GM18499 (cell line): ENCODE results near the gene ST3GAL2.
"Not testable (repeated sequence)": the region's sequence is repeated elsewhere in the genome, so short reads cannot be mapped to it uniquely, and the experiment has no call there.

Experiments used
- ATAC-seq: cut with Tn5 transposase; IDR thresholded peaks from one replicate; pipeline ENCODE4 v1.9.1; 2021; ENCODE audit warnings: moderate number of reproducible peaks; ENCODE audit not compliant: insufficient read depth, unreplicated experiment

The ST3GAL2 gene

DNA sequence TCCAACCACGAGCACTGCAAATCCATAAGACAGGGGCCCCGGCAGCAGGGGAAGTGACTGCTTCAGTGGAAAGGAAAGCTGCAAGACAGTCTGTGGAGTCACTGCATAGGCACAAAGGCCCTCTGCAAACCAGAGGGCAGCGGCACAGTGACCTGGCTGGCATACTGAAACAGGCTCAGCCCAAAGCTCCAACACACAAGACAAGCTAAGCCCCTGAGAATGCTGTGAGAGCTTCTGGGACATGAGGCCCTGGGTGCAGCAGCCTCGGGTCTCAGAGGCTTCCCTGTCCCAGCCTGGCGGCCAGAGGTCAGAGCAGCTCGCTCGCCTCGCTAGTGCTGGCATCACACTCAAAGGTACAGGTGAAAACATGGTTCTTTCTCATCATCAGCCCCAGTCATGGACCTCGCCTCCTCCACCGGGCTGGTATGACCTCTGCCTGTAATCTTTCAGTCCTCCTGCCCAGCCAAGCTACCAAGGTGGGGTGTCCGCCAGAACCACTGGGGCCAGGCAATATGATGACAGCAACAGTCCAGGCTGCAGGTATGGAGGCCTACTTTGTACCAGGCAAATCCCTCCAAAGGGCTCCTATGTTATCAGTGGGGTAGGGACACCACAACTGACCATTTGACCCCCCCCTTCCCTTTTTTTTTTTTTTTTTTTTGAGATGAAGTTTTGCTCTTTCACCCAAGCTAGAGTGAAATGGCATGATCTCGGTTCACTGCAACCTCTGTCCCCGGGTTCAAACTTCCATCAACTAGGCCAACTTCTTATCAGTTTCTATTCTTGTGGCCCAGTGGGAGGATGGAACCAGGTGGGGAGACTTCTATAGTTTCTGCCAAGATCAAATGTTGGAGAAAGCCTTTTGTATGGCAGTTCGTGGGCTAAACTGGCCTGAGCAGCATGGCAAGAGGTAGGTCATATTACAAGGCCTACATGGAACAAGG, 19.2 kb downstream of the ST3GAL2 start:
- ATAC-seq: no peak

DNA sequence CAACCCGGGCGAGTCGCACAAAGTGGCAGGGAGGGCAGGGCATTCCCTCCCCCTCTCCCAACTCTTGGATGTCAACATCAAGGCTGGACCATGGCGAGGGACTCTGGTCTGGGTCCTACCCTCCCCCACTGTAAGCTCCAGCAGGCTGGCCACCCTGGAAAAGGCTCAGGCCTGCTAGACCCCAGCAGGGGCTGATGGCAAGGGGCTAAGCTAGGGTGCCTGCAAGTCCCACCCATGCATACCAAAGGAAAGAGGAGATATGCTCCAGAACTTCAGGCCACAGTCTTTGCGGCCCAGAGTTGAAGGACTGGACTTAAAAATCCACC, 19.9 kb downstream of the ST3GAL2 start:
- ATAC-seq: no peak

DNA sequence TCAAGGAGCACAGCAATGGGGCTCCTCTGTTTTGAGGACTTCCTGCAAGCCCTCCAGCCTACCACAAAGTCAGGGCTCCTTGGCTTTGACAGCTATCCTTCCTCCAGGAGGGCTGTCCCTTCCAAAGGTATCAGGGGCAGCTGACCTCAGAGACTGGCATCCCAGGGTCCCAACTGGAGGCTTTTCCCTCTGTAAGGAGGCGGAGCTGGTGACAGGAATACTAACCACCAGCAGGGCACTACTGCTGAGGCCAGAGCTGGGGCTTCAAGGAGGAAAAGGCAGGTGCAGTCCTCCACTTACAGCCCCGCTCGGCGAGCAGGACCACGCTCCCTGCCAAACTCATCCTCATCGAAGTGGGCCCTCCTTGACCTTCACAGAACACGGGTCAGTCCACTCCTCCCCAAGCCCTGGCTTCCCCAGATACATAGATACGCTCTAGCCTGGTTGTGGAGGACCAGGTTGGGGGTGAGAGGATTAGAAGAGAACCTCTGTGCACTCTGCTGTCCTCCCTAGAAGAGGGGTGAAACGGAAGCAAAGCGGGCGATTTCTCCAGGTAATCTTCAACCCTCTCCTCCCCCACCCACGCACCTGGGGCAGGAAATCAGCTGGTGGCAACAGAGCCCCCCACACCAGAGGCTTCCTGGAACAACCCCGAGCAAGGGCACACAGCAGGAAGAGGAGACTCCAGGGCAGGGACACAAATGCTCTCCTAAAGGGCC, 20.5 kb downstream of the ST3GAL2 start:
- ATAC-seq: no peak

DNA sequence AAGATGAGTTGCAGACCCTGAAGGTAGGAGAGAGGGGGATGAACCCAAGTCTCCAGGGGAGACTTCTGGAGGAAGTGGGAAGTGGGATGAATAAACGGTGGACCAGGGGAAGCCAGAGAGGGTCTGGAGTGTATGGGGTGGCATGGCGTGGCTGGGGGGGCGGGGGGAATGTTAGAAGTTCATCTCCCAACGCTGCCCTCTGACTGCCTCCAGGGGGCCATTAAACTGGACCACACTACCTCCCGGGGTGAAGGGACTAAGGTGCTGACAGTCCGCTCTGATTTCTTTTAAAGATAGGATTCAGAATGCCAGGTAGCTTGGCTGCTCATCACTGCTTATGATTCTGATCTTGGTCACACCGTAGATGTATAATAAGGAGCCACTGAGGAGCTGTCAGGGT, 21.2 kb downstream of the ST3GAL2 start:
- no peak for ATAC-seq

DNA sequence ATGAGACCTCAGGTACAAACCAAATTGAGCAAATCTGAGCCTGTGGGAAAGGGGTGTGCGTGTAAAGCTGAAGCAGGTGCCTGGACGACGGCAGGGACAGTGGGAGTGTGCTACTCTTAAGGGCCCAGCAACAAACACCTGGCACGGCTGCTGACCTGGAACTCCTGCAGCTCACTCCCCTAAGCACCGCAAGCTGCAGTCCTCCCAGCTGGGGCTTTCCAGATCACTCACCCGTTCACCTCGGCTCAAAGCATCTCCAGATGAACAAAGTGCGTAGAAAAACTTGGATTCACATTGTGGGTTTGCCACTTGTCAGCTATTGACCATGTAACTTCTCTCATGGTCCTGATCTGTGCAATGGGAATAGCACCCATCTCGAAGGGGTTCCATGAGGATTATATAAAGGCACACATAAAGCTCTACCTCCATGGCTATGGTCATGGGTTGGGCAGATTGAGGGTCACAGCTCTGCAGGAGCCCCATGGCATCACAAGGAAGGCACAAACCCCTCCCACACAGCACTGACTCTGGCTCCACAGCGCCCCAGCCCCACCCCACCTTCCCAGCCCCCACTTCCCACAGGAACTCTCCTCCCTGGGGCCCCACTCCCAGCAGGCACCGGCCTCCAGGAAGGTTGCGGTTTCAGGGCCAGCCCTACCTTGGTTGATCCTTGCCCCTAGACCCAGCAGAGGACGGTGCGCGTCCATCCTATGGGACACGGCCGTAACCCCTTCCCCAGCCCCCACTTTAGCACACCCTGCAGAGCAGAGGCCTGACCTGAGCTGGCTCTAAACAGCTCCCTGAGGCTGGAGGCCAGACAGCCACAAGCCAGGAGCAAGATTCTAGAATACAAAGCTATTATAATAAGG, 21.9 kb downstream of the ST3GAL2 start:
- ATAC-seq: no peak

DNA sequence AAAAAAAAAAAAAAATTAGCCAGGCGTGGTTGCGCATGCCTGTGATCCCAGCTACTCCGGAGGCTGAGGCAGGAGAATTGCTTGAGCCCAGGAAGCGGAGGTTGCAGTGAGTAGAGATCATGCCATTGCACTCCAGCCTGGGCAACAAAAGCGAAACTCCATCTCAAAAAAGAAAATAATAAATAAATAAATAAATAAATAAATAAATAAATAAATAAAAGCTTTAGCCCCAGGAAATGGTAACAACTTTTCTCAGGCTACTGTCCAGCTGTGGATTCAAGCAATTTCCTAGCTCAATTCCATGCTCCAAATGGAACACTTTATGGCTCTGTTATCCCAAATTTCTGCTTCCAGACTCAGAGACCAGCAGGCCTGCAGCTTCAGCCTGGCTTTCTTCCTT, 25.3 kb downstream of the ST3GAL2 start:
- not testable (repeated sequence) for ATAC-seq

DNA sequence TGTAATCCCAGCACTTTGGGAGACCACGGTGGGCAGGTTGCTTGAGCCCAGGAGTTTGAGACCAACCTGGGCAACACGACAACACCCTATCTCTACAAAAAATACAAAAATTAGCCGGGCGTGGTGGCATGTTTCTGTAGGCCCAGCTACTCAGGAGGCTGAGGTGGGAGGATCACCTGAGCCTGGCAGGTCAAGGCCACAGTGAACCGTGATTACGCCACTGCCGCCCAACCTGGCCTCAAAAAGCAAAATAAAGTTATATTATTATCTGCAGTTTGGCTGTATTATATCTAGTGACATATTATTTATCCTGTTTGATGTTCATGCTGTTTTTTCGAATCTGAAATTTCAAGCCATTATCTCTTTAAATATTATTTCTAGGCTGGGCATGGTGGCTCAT, 26.5 kb downstream of the ST3GAL2 start:
- no peak for ATAC-seq

DNA sequence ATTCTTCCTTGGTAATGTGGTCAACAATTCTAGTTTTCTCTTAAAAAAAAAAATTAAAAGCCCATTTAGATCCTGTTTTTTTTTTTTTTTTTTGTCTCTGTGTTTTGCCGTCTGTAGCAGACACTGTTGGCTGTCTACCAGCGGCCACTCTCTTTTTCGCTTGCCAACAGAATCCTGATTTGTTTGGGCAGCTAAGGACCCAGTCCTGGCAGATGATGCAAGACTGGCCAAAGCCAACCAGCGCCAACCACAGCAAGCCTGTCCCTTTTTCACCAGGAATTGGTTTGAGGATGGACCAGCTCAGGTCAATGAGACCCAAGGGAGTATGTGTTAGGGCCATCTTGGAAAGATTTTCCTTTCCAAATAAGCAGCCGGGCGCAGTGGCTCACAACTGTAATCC, 28.2 kb downstream of the ST3GAL2 start:
- ATAC-seq: no peak

DNA sequence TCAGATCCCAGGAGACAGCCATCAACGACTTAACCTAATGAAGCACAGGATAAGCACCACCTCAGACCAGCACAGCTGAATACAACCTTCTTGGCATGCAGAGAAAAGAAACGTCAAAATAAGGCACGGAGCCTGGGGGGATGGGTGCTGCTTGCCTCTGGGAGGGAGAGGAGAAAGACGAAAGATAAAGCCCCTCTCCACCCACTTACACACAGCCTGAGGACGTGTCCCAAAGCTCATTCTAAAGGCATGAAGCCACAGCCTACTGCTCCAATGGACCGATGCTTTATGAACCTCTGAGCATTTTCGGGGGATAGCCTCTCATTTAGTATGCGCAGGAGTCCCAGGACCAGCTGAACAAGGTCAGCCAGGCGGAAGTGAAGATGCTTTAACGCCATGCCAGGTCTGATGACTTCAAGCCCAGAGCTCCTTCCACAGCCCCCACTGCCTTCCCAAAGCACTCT, 31.1 kb downstream of the ST3GAL2 start:
- ATAC-seq: no peak

DNA sequence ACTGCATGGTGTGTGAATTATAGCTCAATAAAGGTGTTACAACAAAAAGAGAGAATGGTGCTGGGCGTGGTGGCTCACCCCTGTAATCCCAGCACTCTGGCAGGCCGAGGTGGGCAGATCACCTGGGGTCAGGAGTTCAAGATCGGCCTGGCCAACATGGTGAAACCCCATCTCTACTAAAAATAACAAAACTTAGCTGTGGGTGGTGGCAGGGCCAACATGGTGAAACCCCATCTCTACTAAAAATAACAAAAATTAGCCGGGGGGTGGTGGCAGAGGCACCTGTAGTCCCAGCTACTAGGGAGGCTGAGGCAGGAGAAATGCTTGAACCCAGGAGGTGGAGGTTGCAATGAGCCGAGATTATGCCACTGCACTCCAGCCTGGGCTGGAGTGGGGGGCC, 32.8 kb downstream of the ST3GAL2 start:
- not testable (repeated sequence) for ATAC-seq

DNA sequence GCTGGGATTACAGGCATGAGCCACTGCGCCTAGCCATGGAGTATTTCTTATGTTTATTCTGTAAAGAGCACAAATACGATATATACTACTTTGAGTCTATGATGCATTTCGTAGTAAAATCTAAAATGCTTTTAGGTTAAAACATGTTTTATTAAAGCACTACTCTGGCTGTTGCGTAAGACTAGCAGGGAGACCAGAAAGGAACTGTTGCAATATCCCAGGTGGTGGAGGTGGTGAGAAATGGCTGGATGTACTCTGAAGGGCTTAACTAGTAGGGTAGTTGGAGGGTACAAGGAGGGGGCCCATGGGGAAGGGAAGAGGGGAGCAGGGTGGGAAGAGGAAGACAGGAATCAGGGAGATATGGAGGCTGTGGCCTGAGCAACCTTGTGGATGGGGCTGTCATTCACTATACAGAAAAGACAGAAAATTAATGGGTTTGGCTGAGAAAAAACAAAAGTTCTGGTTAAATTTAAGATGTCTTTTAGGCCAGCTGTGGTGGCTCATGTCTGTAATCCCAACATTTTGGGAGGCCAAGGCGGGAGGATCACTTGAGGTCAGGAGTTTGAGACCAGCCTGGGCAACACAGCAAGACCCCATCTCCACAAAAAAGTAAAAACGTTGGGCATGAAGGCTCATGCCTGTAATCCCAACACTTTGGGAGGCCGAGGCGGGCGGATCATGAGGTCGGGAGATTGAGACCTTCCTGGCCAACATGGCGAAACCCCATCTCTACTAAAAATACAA, 35.8 kb downstream of the ST3GAL2 start:
- ATAC-seq: no peak

DNA sequence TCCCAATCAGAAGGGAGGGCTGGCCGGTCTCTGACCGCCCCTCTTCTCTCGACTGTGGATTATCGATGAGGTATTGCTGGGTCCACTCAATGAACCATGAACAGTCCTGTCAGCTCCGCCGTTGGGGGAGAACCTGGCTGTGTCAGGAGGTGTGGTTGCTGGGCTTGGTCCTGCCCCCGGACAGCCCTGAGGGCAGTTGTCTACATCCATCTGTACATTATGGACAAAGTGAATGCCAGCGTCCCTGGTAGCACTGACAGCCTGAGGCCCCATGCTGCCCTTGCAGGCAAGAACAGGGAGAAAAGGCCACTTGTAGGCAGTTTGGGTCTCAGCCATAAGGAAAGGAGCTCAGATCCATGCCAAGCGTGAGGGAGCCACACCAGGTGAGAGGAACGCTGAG, 38.9 kb downstream of the ST3GAL2 start:
- ATAC-seq: no peak

DNA sequence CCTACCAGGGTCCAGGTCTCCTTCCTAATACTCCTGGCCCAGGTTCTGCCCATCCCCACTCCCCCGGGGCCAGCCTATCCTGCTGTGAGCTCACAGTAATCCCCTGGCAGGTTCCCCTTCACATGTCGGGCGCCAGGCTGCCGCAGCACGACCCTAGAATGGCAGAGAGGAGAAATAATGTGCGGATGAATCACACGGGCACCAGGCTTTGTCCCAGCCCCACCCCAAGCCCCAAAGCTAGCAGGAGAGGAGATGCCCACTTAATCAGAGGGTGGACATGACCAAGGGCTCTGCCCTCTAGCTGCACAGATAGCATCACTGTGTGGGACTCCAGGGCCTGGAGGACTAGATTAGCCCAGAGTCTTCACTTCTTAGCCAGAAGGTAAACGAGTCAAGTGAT, 39.5 kb downstream of the ST3GAL2 start:
- ATAC-seq: no peak

DNA sequence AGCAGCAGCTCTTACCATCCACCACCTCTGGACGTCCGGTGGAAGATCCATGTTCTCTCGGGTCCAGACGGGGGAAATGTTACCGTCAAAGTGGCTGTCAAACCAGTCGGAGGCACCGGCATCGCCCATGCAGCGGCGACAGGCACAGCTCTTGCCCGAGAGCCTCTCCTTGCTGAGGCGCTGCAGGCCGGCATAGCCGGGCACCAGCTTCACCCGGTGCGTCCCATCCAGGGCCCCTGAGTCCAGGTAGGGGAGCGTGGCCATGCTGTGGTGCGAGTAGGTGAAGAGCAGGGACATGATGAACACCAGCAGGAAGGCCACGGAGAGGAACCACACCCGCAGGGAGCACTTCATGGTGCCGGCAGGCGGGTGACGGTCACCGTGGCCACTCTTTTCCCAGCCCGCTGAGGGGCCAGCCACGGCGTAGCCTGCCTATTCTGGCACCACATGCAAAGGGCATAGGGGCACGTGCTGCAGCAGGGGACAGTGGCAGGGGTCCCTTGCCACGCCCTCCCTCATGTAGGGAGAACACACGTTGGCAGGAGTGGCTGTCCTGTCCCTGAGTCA, 40.6 kb downstream of the ST3GAL2 start:
- no peak for ATAC-seq

DNA sequence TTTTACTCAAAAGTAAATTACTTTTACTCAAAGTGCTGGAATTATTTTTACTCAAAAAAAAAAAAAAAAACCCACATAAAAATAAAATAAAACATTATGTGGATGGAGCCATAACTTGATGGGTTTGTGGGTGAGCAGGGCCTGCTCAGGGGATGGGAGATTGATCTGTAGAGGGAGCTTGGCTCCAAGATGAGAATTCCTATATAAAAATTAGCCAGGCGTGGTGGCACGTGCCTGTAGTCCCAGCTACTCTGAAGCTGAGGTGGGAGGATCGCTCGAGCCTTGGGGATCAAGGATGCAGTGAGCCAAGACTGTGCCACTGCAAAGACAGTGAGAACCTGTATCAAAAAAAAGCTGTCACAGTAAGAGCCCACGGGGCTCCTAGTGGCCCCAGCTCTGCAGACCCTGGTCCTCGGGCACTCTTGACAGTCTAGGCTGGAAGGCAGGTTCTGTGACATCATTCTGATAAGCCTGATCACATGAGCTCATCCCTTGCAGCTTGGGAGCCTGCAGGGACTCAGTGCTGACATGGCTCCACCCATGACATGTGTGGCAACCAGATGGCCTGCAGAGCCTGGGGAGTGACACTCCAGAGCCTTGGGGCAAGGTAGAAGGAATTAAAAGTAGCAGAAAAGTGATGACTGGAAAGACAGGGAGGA, 42.5 kb downstream of the ST3GAL2 start:
- ATAC-seq: no peak

DNA sequence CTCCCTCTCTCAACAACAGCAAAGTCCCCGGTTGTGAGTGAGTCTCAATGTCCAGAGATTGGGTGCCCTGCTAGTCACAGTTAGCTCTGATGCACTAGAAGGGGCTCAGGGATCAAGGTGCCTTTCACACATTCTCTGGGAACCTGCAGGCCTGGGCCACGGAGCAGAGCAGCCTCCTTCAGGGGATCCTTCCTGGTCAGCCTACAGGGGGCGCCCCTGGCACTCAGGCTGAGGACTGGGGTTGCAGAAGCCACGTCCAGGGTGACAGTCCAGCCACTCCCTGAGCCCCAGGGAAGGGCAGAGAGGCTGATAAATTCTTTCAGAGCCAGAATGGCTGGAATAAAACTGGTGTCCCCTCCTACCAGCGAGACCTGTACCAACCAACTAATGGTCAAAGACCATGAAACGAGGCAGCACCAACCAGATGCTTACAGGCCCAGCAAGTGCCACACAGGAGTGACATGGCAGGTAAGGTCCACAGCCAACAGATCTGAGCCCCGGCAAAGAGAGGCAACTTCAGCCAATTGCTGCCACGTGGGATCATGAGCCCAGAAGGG, 43.5 kb downstream of the ST3GAL2 start:
- no peak for ATAC-seq

DNA sequence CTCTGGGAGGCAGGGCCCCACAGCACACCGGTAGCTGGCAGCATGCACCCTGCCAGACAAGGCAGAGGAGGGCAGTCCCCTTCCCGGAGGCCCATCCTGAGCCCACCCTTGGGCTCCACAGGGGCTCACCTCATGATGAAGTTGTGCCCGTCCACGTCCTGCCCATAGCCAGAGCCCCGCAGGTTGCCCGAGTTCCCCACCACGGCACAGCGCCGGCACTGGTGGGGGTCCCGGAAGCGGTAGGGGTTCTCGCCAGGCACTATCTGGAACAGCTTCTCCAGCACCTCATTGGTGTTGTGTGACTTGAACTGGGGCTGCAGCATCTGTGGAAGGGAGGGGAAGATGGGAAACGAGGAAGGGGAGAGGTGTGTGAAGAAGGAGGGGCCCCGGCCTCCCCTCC, 44.0 kb downstream of the ST3GAL2 start:
- ATAC-seq: no peak

DNA sequence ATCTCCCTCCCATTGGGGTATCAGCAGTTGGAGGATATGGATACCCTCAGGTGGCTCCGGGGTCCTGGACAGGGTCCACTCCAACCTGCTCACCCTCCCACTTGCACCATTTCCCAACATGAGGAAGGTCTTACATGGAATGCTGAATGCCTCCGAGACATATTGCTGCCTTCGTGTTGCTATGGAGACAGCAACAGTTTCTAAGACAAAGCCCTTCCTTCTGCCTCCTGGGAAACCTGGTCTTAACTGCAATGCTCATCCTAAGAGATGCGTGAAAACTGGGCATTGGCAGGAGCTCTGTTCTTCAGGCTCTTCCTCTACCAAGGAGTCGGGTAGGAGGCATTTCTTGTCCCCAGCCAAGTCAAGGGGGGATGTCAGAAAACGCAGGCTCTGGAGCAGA, 45.2 kb downstream of the ST3GAL2 start:
- ATAC-seq: no peak

DNA sequence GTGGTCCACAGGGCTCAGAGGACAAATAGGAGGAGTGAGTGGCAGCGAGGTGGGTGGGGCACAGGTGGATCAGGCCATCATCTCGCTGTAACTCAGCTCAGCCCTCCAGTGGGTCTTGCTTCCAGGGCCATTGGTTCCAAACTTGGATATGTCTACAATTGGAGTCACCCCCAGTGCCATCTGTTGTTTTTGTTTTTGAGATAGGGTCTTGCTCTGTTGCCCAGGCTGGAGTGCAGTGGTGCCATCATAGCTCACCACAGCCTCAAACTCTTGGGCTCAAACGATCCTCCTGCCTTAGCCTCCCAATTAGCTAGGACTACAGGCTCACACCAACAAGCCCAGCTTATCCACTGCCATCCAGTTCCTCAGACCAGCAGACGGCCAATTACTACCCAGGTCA, 46.3 kb downstream of the ST3GAL2 start:
- no peak for ATAC-seq
